NCI-H1417 (cell line): ENCODE measurements around the gene STAT6.
A peak's percentile ranks its signal among the peaks of the same experiment; 100 is the strongest.

Source experiments
- DNase-seq, 3 experiments: peaks; one replicate each; lab custom pipeline; 2025; lab: John Stamatoyannopoulos, UW

Gene STAT6

GRCh38 chr12:57111031-57111734 is at the start of gene STAT6:
Gene STAT6, minus strand, starts transcription at chr12:57111362. Its CDS starts 3,084 bp downstream, at chr12:57108278.
- peak; percentile 34 to 55 (median 44) for DNase-seq

- DNase-seq = no peak
These were observed 49.6 kb upstream of the STAT6 start for GRCh38 chr12:57160741-57161140.

- no peak for DNase-seq
These were observed 48.9 kb upstream of the STAT6 start for GRCh38 chr12:57160040-57160439.

- no peak for DNase-seq
These were observed 48.1 kb upstream of the STAT6 start for GRCh38 chr12:57159311-57159710.

GRCh38 chr12:57158665-57159064 is 47.5 kb upstream of the STAT6 start:
- no peak for DNase-seq

- DNase-seq = no peak
These were observed 47.0 kb upstream of the STAT6 start for GRCh38 chr12:57158186-57158585.

GRCh38 chr12:57157588-57158173 is 46.5 kb upstream of the STAT6 start:
- DNase-seq = no peak

GRCh38 chr12:57156701-57157403 is 45.7 kb upstream of the STAT6 start:
- DNase-seq = no peak

GRCh38 chr12:57154804-57155434 is 43.8 kb upstream of the STAT6 start:
- no peak for DNase-seq

GRCh38 chr12:57154076-57154475 is 42.9 kb upstream of the STAT6 start:
- DNase-seq = no peak

- no peak for DNase-seq
These were observed 42.3 kb upstream of the STAT6 start for GRCh38 chr12:57153415-57153997.

GRCh38 chr12:57152639-57153038 is 41.5 kb upstream of the STAT6 start:
- no peak for DNase-seq

- peak in 2 of 3 experiments; percentile 37 to 50 for DNase-seq
These were observed 40.8 kb upstream of the STAT6 start for GRCh38 chr12:57151741-57152630.

GRCh38 chr12:57150400-57151000 is 39.3 kb upstream of the STAT6 start:
- no peak for DNase-seq

GRCh38 chr12:57149245-57149900 is 38.2 kb upstream of the STAT6 start:
- DNase-seq = no peak

- DNase-seq = no peak
These were observed 37.5 kb upstream of the STAT6 start for GRCh38 chr12:57148469-57149244.

- DNase-seq = peak in 2 of 3 experiments; percentile 18 to 47
These were observed 36.1 kb upstream of the STAT6 start, which contains the start of gene LRP1-AS for GRCh38 chr12:57146961-57147944. Gene LRP1-AS, minus strand, starts transcription at chr12:57147619.

GRCh38 chr12:57146092-57146491 is 34.9 kb upstream of the STAT6 start:
- no peak for DNase-seq
